ENCODE measurements around the gene SCP2. TPM values are rescaled to one million over a fixed set of nuclear protein-coding genes. Genes with fewer than 3 reads are reported as not detected.

Gene SCP2
- total and polyA plus RNA-seq, 9 donors = 58.4 to 161 (median 105) TPM

- Histone ChIP-seq H3K27me3 (no peaks in the 10 kb centered on the region), H3K9me3 (no peaks in the 10 kb centered on the region), H3K27ac (no peak overlapping the region), H3K4me1 (ENCODE audit: insufficient read depth) (no peaks in the 10 kb centered on the region), H3K4me3 (no peak overlapping the region), H3K36me3 (no peaks in the 10 kb centered on the region)
- intact Hi-C loops (cut with DNase I) = no loop called here
- 55 to 66% (median 58%) methylated on average over 4 of the region's 4 CpGs for WGBS, 3 donors
- TF ChIP-seq EP300 (IDR thresholded peaks at IDR 0.05) (no peak), POLR2A (IDR thresholded peaks at IDR 0.05) (no peak), CTCF (IDR thresholded peaks at IDR 0.05) (no peak)
- DNase-seq = no peak
These were observed 159.5 kb downstream of the SCP2 start for GRCh38 chr1:53086491-53087070.

GRCh38 chr1:53087332-53088285 lies 160.5 kb downstream of the SCP2 start:
- 89 to 91% (median 89%) methylated on average over 26 to 27 of the region's 27 CpGs for WGBS, 3 donors
- Histone ChIP-seq H3K4me3 (no peak overlapping the region), H3K27me3 (no peaks in the 10 kb centered on the region), H3K9me3 (no peaks in the 10 kb centered on the region), H3K36me3 (no peaks in the 10 kb centered on the region), H3K4me1 (ENCODE audit: insufficient read depth) (no peaks in the 10 kb centered on the region), H3K27ac (no peak overlapping the region)
- DNase-seq = no peak
- no peak for TF ChIP-seq POLR2A (IDR thresholded peaks at IDR 0.05)
- intact Hi-C loops (cut with DNase I) = no loop called here

- Histone ChIP-seq H3K27ac (no peak overlapping the region), H3K4me3 (no peak overlapping the region), H3K27me3 (no peaks in the 10 kb centered on the region), H3K36me3 (no peaks in the 10 kb centered on the region), H3K9me3 (no peaks in the 10 kb centered on the region), H3K4me1 (ENCODE audit: insufficient read depth) (no peaks in the 10 kb centered on the region)
- no peak for DNase-seq
- intact Hi-C loops (cut with DNase I) = no loop called here
- no peak for TF ChIP-seq EP300 (IDR thresholded peaks at IDR 0.05)
- no peak for TF ChIP-seq CTCF (IDR thresholded peaks at IDR 0.05)
- TF ChIP-seq POLR2A (IDR thresholded peaks at IDR 0.05) = no peak
- WGBS, 3 donors = 83 to 84% (median 84%) methylated on average over 19 of the region's 19 CpGs
These were observed 161.7 kb downstream of the SCP2 start for GRCh38 chr1:53088616-53089300.

- Histone ChIP-seq H3K36me3 (no peaks in the 10 kb centered on the region), H3K4me1 (ENCODE audit: insufficient read depth) (no peaks in the 10 kb centered on the region), H3K27me3 (no peaks in the 10 kb centered on the region), H3K9me3 (no peaks in the 10 kb centered on the region), H3K27ac (no peak overlapping the region), H3K4me3 (no peak overlapping the region)
- TF ChIP-seq POLR2A (IDR thresholded peaks at IDR 0.05) (no peak), EP300 (IDR thresholded peaks at IDR 0.05) (no peak), CTCF (IDR thresholded peaks at IDR 0.05) (no peak)
- intact Hi-C loops (cut with DNase I) = no loop called here
- no peak for DNase-seq
- 89 to 90% (median 90%) methylated on average over 11 of the region's 11 CpGs for WGBS, 3 donors
These were observed 162.6 kb downstream of the SCP2 start for GRCh38 chr1:53089478-53090226.
